Sigmoid colon (tissue), 3 donors: Measurements from ENCODE around the gene POU6F2.

ENCODE experiments used
- POLR2A ChIP-seq, 2 donors: fragments of 450-650 bp; IDR thresholded peaks; one replicate each; pipeline ENCODE4 v1.6.1; 2016; ENCODE audit warnings: antibody characterized with exemption in 2 of 2, mild to moderate bottlenecking in 2 of 2, moderate library complexity in 2 of 2
- TF ChIP-seq, protein P1 (sequence below), 4 experiments: fragments of 450-650 bp in 3 of 4; fragments of 200-600 bp in 1 of 4; IDR thresholded peaks; one replicate each; pipeline ENCODE4 v1.5.1; 2016 to 2019; ENCODE audit warnings: antibody characterized with exemption in 4 of 4, mild to moderate bottlenecking in 3 of 4, moderate library complexity in 2 of 4

GRCh38 chr7:39197831-39198230, 220.1 kb downstream of the POU6F2 start:
- no peak for TF ChIP-seq POLR2A (IDR thresholded peaks at IDR 0.05)
- TF ChIP-seq, protein P1, sequence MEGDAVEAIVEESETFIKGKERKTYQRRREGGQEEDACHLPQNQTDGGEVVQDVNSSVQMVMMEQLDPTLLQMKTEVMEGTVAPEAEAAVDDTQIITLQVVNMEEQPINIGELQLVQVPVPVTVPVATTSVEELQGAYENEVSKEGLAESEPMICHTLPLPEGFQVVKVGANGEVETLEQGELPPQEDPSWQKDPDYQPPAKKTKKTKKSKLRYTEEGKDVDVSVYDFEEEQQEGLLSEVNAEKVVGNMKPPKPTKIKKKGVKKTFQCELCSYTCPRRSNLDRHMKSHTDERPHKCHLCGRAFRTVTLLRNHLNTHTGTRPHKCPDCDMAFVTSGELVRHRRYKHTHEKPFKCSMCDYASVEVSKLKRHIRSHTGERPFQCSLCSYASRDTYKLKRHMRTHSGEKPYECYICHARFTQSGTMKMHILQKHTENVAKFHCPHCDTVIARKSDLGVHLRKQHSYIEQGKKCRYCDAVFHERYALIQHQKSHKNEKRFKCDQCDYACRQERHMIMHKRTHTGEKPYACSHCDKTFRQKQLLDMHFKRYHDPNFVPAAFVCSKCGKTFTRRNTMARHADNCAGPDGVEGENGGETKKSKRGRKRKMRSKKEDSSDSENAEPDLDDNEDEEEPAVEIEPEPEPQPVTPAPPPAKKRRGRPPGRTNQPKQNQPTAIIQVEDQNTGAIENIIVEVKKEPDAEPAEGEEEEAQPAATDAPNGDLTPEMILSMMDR (IDR thresholded peaks at IDR 0.05): no peak
